MCF 10A (cell line): ENCODE data around the gene NUDT15. TPM values are rescaled to one million over a fixed set of nuclear protein-coding genes. Genes with fewer than 3 reads are reported as not detected.
A peak's percentile ranks its signal among the peaks of the same experiment; 100 is the strongest.

ENCODE experiments used
- BruUV-seq: library from RNA; stranded (reverse); fragments of 400-500 nt; replicated peaks from 2 replicates; lab custom pipeline; 2021; lab: Mats Ljungman, UMichigan
- CTCF ChIA-PET: fragments of 300-600 bp; sonication (Branson Sonifier 250); formaldehyde crosslinking; extraction: SDS; loops from one replicate; lab custom pipeline; 2021; ENCODE audit warnings: antibody characterized with exemption, inconsistent platforms; lab: Yijun Ruan, JAX
- POLR2A ChIA-PET: fragments of 300-600, 350-650 bp; sonication (Branson Sonifier 250); formaldehyde crosslinking; extraction: SDS; loops from one replicate; lab custom pipeline; 2020; ENCODE audit warnings: antibody characterized with exemption, inconsistent platforms; lab: Yijun Ruan, JAX
- DNase-seq: peaks from one replicate; pipeline ENCODE4 v3.0.0-alpha.2; 2018; ENCODE audit not compliant: unreplicated experiment
- H3K27ac Mint-ChIP-seq: one replicate; pipeline ENCODE4 v1.8.0; 2022; ENCODE audit warnings: mild to moderate bottlenecking, low read depth, mixed read lengths; ENCODE audit not compliant: unreplicated experiment
- H3K27me3 Mint-ChIP-seq: one replicate; pipeline ENCODE4 v1.8.0; 2022; ENCODE audit warnings: mixed read lengths; ENCODE audit not compliant: insufficient read depth, unreplicated experiment
- H3K36me3 Mint-ChIP-seq: one replicate; pipeline ENCODE4 v1.8.0; 2022; ENCODE audit warnings: mild to moderate bottlenecking, moderate library complexity, mixed read lengths; ENCODE audit not compliant: insufficient read depth, unreplicated experiment
- H3K4me1 Mint-ChIP-seq: one replicate; pipeline ENCODE4 v1.8.0; 2022; ENCODE audit warnings: mixed read lengths; ENCODE audit not compliant: insufficient read depth, unreplicated experiment
- H3K4me3 Mint-ChIP-seq: one replicate; pipeline ENCODE4 v1.8.0; 2022; ENCODE audit warnings: mild to moderate bottlenecking, moderate library complexity, mixed read lengths; ENCODE audit not compliant: unreplicated experiment
- H3K9me3 Mint-ChIP-seq: one replicate; pipeline ENCODE4 v1.8.0; 2022; ENCODE audit warnings: mixed read lengths; ENCODE audit not compliant: unreplicated experiment
- intact Hi-C: fragments of 100-400 bp; cut with micrococcal nuclease; formaldehyde crosslinking; loops from 2 replicates; pipeline ENCODE4 v1.14.1; 2022
- total RNA-seq: library from RNA; stranded (reverse); gene quantifications from 2 replicates; pipeline ENCODE4 v1.2.3, GENCODE V29; 2022
- TF ChIP-seq, protein P1 (sequence below): fragments of 200-600 bp; IDR thresholded peaks from one replicate; pipeline ENCODE4 v1.8.0; 2022; ENCODE audit warnings: antibody characterized with exemption, mild to moderate bottlenecking; ENCODE audit not compliant: unreplicated experiment

The NUDT15 gene
- total RNA-seq, 1 experiment from 2014 or later = 21.6 TPM

DNA sequence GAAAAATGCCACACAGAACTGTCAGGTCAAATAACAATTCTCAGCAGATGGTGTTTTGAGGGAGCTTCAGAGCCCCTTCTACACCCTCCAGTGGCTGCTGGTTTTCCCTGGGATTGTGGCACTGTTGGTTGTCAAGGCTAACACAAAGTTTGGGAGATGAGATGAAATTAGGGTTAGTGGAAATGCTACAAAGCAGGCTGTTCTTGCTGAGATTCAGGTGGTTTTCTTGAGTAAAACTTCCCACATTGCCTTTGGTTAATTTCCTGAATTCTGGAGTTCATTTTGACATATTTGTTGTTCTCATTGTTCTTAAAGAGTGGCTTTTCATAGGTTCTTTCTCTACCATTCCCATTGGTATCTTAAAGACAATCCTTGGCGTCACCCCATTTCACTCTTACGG is 35.3 kb downstream of the NUDT15 start:
- Mint-ChIP-seq H3K4me1 (no peaks in the 10 kb centered on the region), H3K27me3 (no peaks in the 10 kb centered on the region), H3K9me3 (no peaks in the 10 kb centered on the region), H3K4me3 (no peak overlapping the region), H3K36me3 (peaks cover 90% of the 10 kb centered on the region), H3K27ac (peak overlapping the region; percentile 83)
- no peak for DNase-seq
- intact Hi-C loops = no loop called here
- ChIA-PET POLR2A (interaction anchor here (1.2 to 1.6 kb wide), 2 partner anchors 72 to 75 kb away, joined by 3 to 5 read pairs; partner anchors contain the start of gene SUCLA2), CTCF (no interaction called here)
- TF ChIP-seq, protein P1, sequence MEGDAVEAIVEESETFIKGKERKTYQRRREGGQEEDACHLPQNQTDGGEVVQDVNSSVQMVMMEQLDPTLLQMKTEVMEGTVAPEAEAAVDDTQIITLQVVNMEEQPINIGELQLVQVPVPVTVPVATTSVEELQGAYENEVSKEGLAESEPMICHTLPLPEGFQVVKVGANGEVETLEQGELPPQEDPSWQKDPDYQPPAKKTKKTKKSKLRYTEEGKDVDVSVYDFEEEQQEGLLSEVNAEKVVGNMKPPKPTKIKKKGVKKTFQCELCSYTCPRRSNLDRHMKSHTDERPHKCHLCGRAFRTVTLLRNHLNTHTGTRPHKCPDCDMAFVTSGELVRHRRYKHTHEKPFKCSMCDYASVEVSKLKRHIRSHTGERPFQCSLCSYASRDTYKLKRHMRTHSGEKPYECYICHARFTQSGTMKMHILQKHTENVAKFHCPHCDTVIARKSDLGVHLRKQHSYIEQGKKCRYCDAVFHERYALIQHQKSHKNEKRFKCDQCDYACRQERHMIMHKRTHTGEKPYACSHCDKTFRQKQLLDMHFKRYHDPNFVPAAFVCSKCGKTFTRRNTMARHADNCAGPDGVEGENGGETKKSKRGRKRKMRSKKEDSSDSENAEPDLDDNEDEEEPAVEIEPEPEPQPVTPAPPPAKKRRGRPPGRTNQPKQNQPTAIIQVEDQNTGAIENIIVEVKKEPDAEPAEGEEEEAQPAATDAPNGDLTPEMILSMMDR = no peak
- no TSS peak for BruUV-seq

DNA sequence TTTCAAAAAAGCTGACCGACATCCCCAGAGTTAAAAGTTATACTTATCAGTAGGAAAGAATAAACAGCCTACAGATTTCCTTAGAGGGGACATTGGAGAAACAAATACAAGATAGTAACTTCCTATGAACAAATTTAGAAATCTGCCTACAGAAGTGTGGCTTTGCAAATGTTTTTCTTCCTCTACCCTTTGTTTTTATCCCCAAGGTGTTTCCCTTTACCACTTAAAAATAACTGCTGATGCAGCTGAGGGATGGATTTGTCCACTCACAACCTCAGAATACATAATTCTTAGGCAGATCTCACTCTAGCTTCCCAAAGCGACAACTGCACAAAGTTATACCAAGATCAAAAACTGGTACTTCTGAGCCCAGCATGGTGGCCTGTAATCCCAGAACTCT is 36.5 kb downstream of the NUDT15 start:
- DNase-seq = no peak
- CTCF ChIA-PET = interaction anchor here (0.6 kb wide), 1 partner anchor 75 kb away, joined by 3 read pairs; no protein-coding TSS in a partner anchor
- no peak overlapping the region for H3K4me3 Mint-ChIP-seq
- H3K9me3 Mint-ChIP-seq = no peaks in the 10 kb centered on the region
- H3K27ac Mint-ChIP-seq = no peak overlapping the region
- H3K27me3 Mint-ChIP-seq = no peaks in the 10 kb centered on the region
- POLR2A ChIA-PET = no interaction called here
- no peaks in the 10 kb centered on the region for H3K4me1 Mint-ChIP-seq
- intact Hi-C loops = no loop called here
- TF ChIP-seq, protein P1 = no peak
- no TSS peak for BruUV-seq
- H3K36me3 Mint-ChIP-seq = peaks cover 93% of the 10 kb centered on the region

DNA sequence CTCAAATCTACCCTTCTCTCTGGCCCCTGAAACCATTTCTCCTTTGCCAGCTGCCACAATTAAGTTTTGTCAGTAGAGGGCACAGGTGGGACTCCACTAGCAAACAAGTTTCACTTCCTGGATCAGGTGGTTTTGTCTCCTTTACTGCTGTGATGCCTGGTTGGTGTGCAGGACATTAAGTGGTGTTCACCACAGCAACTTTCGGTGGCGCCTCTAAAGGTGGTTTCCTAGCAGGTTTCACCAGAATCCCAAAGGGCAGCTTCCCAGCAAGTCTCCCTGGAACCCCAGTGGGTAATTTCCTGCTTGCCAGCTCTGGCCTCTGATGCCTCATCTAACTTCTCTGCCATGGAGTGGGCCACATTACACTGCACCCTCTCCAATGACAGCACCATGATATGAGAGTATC is 40.7 kb downstream of the NUDT15 start:
- ChIA-PET CTCF (interaction anchor here (2.1 to 2.9 kb wide), 2 partner anchors 15 to 40 kb away, joined by 6 to 8 read pairs; partner anchors contain the start of gene NUDT15), POLR2A (interaction anchor here (0.9 to 1.9 kb wide), 3 partner anchors 16 to 157 kb away, joined by 3 to 5 read pairs (median 4); no protein-coding TSS in a partner anchor)
- Mint-ChIP-seq H3K36me3 (peaks cover 91% of the 10 kb centered on the region), H3K9me3 (no peaks in the 10 kb centered on the region), H3K4me1 (no peaks in the 10 kb centered on the region), H3K4me3 (no peak overlapping the region), H3K27ac (no peak overlapping the region), H3K27me3 (no peaks in the 10 kb centered on the region)
- no TSS peak for BruUV-seq
- TF ChIP-seq, protein P1 = peak; percentile 24
- intact Hi-C loops = no loop called here
- peak; percentile 24 for DNase-seq

- ChIA-PET CTCF (interaction anchor here (0.7 kb wide), 1 partner anchor 10 kb away, joined by 4 read pairs; no protein-coding TSS in a partner anchor), POLR2A (no interaction called here)
- no TSS peak for BruUV-seq
- no peak for DNase-seq
- Mint-ChIP-seq H3K36me3 (peaks cover 81% of the 10 kb centered on the region), H3K27ac (no peak overlapping the region), H3K27me3 (no peaks in the 10 kb centered on the region), H3K9me3 (no peaks in the 10 kb centered on the region), H3K4me1 (no peaks in the 10 kb centered on the region), H3K4me3 (no peak overlapping the region)
- TF ChIP-seq, protein P1 = no peak
- intact Hi-C loops = no loop called here
Measured at GRCh38 chr13:48081739-48082138, 44.2 kb downstream of the NUDT15 start.
